Measurements from ENCODE around the gene BABAM2.

The BABAM2 gene

DNA sequence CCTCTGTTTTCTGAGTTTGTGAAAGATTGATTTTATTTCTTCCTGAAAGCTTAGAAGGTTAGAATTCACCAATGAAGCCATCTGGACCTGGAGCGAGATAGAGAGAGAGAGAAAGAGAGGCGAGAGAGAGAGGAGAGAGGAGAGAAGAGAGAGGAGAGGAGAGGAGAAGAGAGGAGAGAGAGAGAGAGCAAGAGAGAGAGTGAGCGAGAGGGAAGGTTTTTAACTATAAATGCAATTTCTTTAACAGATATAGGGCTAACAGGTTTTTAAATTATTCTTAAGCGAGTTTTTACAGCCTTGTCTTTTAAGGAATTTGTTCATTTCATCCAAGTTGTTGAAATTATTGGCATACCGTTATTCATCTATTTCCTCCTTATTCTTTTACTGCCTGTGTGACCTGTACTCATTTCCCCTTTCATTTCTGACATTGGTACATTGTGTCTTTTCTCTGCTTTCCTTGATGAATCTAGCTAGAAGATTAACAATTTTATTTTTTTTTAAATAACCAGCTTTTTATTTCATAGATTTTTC, 56.1 kb downstream of the BABAM2 start:
- Histone ChIP-seq H3K4me1 (ENCODE audit: control insufficient read depth, insufficient read depth, low read length) (no peaks in the 10 kb centered on the region), H3K9me3 (ENCODE audit: control insufficient read depth in 2 of 2, low read length in 2 of 2) (no peaks in the 10 kb centered on the region), H3K27ac (ENCODE audit: low read length) (no peak overlapping the region), H3K4me3 (ENCODE audit: low read length in 2 of 2) (no peak overlapping the region), H3K27me3 (ENCODE audit: control insufficient read depth in 1 of 2, insufficient read depth in 2 of 2, low read length in 2 of 2) (no peaks in the 10 kb centered on the region), H3K36me3 (ENCODE audit: control insufficient read depth in 2 of 2, insufficient read depth in 2 of 2, low read length in 2 of 2) (no peaks in the 10 kb centered on the region), H3K9ac (ENCODE audit: low read length in 2 of 2) (no peak overlapping the region)

DNA sequence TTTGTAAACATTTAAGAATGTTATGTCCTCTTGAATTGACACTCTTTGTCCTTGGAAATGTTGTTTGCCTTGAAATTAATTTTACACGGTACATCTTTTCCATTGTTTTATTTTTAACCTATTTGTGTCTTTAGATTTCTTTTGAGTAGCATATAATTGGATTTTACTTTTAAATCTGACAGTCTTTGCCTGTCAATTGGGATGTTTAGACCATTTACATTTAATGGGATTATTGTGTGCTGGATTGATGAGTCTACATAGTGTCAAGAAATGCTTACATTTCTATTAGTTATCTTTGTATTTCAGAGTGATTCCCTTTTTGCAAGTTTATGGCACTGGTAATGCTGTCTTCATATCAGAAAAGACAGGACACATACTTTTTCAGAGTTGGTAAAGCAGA, 61.5 kb downstream of the BABAM2 start:
- Histone ChIP-seq H3K9me3 (ENCODE audit: control insufficient read depth in 2 of 2, low read length in 2 of 2) (no peaks in the 10 kb centered on the region), H3K4me1 (ENCODE audit: control insufficient read depth, insufficient read depth, low read length) (peaks cover 4% of the 10 kb centered on the region), H3K36me3 (ENCODE audit: control insufficient read depth in 2 of 2, insufficient read depth in 2 of 2, low read length in 2 of 2) (no peaks in the 10 kb centered on the region), H3K27me3 (ENCODE audit: control insufficient read depth in 1 of 2, insufficient read depth in 2 of 2, low read length in 2 of 2) (no peaks in the 10 kb centered on the region), H3K9ac (ENCODE audit: low read length in 2 of 2) (no peak overlapping the region), H3K4me3 (ENCODE audit: low read length in 2 of 2) (no peak overlapping the region), H3K27ac (ENCODE audit: low read length) (no peak overlapping the region)

DNA sequence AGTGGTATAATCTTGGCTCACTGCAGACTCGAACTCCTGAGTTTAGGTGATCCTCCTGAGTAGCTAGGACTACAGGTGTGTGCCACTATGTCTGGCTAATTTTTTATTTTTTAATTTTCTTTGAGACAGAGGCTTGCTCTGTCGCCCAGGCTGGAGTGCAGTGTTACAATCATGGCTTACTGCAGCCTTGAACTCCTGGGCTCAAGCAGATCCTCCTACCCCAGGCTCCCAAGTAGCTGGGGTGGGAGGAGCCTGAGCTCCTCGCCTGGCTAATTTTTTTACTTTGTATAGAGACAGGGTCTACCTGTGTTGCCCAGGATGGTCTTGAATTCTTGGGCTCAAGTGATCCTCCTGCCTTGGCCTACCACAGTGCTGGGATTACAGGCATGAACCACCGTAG, 62.5 kb downstream of the BABAM2 start:
- peaks cover 4% of the 10 kb centered on the region for H3K4me1 ChIP-seq (ENCODE audit: control insufficient read depth, insufficient read depth, low read length)
- no peak overlapping the region for H3K4me3 ChIP-seq (ENCODE audit: low read length in 2 of 2)
- H3K27ac ChIP-seq (ENCODE audit: low read length): no peak overlapping the region

DNA sequence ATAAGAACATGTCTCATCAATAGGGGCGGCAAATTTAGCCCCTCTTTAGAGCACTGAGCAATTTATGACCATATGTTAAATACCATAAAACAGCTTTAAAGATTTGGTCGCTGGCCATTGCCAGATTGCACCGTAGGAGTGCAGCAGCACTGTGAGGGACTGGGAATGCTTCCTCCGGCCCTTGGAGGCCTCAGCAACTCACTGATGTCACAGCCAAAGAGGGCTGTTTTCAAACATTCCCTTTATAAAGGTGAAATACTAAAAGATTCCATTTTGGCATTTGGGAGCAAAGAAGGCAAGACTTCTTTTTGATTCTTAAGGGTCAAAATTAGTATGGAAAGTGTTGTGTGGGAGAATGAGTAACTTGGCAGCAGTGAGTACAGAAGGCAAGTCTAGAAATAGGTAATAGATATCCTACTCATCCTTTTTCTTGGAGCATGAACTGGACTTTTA, 63.7 kb downstream of the BABAM2 start:
- no peak overlapping the region for H3K4me3 ChIP-seq (ENCODE audit: low read length in 2 of 2)
- H3K4me1 ChIP-seq (ENCODE audit: control insufficient read depth, insufficient read depth, low read length): peaks cover 4% of the 10 kb centered on the region
- no peak overlapping the region for H3K9ac ChIP-seq (ENCODE audit: low read length in 2 of 2)
- H3K27me3 ChIP-seq (ENCODE audit: control insufficient read depth in 1 of 2, insufficient read depth in 2 of 2, low read length in 2 of 2): no peaks in the 10 kb centered on the region
- no peaks in the 10 kb centered on the region for H3K9me3 ChIP-seq (ENCODE audit: control insufficient read depth in 2 of 2, low read length in 2 of 2)
- no peak overlapping the region for H3K27ac ChIP-seq (ENCODE audit: low read length)
- no peaks in the 10 kb centered on the region for H3K36me3 ChIP-seq (ENCODE audit: control insufficient read depth in 2 of 2, insufficient read depth in 2 of 2, low read length in 2 of 2)

More for the DNA sequence above, 62.5 kb downstream of the BABAM2 start:
- Histone ChIP-seq H3K27me3 (ENCODE audit: control insufficient read depth in 1 of 2, insufficient read depth in 2 of 2, low read length in 2 of 2) (no peaks in the 10 kb centered on the region), H3K36me3 (ENCODE audit: control insufficient read depth in 2 of 2, insufficient read depth in 2 of 2, low read length in 2 of 2) (no peaks in the 10 kb centered on the region), H3K9me3 (ENCODE audit: control insufficient read depth in 2 of 2, low read length in 2 of 2) (no peaks in the 10 kb centered on the region), H3K9ac (ENCODE audit: low read length in 2 of 2) (no peak overlapping the region)

DNA sequence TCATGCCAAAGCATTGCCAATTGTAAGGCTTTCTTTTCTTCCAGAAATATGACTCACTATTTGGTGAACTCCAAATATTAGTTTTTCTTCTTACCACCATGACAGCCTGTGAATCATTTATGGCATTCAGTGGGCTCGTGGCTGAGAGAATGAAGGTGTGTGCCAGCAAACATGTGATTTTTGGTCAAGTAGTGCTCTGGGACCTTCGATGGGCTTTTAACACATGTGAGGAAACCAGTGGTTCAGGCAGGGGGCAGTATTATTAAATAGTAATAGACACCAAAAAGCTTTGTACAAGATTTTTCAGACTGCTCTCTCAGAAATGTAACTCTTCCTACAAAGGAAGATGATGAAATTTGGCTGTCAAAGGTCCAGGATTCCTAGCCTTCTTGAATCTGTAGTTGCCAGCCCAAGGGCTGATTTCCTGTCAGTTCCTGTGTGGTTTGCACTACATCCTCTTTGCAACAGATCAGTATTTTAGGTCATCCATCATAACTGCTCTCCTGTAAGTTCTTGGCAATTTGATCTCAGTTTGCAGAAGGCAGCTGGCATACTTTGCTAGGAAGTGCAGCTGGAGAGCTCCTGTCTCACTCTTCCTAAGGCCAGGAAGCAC, 64.3 kb downstream of the BABAM2 start:
- Histone ChIP-seq H3K27ac (ENCODE audit: low read length) (peak overlapping the region; percentile 13), H3K4me1 (ENCODE audit: control insufficient read depth, insufficient read depth, low read length) (peaks cover 4% of the 10 kb centered on the region), H3K4me3 (ENCODE audit: low read length in 2 of 2) (no peak overlapping the region), H3K27me3 (ENCODE audit: control insufficient read depth in 1 of 2, insufficient read depth in 2 of 2, low read length in 2 of 2) (no peaks in the 10 kb centered on the region), H3K9ac (ENCODE audit: low read length in 2 of 2) (peak overlapping the region in 1 of 2 donors; percentile 34), H3K9me3 (ENCODE audit: control insufficient read depth in 2 of 2, low read length in 2 of 2) (no peaks in the 10 kb centered on the region), H3K36me3 (ENCODE audit: control insufficient read depth in 2 of 2, insufficient read depth in 2 of 2, low read length in 2 of 2) (no peaks in the 10 kb centered on the region)

DNA sequence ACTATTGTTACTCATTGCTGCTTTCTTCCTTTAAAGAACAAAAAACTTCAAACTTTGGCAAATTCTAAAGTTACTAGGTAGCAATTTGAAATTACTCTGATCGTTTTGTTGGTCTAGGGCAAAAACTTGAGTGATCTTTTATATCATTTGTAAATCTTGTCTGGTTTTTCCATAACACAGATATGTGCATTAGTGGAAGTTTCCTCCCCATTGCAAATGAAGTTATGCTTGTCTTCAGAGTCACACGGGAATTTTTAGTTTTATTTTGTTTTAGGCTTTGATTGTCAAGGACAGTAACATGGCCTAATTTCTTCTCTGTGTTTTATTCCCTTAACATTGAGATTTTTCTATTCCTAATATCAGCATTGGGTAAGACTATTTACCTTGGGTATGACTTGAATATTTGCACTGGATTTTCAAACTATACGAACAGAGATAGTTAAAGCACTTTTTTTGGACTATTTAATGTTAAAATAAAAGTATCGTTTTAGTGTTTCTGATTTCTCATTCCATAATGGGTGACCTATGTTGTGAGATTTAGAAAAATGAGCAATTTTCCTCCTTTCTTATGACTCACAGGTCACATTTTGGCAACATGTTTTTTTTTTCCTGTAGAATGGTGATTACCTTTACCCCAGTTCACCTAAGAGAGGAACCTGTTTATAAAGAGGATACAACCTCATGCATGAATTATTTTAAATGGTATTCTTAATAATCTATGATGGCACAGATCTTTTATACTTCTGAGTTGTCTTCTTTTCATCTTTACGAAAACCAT, 65.0 kb downstream of the BABAM2 start:
- H3K9me3 ChIP-seq (ENCODE audit: control insufficient read depth in 2 of 2, low read length in 2 of 2): no peaks in the 10 kb centered on the region
- H3K4me1 ChIP-seq (ENCODE audit: control insufficient read depth, insufficient read depth, low read length): peaks cover 4% of the 10 kb centered on the region
- H3K4me3 ChIP-seq (ENCODE audit: low read length in 2 of 2): no peak overlapping the region
- no peaks in the 10 kb centered on the region for H3K27me3 ChIP-seq (ENCODE audit: control insufficient read depth in 1 of 2, insufficient read depth in 2 of 2, low read length in 2 of 2)
- H3K36me3 ChIP-seq (ENCODE audit: control insufficient read depth in 2 of 2, insufficient read depth in 2 of 2, low read length in 2 of 2): no peaks in the 10 kb centered on the region
- H3K27ac ChIP-seq (ENCODE audit: low read length): peak overlapping the region; percentile 13
- peak overlapping the region in 1 of 2 donors; percentile 34 for H3K9ac ChIP-seq (ENCODE audit: low read length in 2 of 2)

DNA sequence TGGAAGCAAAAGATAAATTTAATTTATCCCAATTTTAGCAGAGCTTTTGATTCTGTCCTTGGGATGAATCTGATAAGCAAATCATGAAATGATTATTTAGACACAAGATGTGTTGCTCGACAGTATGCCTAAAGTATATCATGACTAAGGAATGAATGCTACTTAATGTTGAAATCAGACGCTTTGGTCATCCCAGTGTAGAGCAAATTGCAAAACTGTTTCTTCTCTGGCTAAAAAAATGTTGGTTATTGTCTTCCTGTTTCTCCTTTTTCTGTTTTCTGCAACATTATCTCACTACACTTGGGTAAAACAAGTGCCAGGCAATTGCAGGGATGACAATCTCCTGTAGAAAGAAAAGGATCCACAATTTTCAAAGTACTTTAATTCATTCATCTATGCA, 66.4 kb downstream of the BABAM2 start:
- Histone ChIP-seq H3K9ac (ENCODE audit: low read length in 2 of 2) (no peak overlapping the region), H3K27ac (ENCODE audit: low read length) (no peak overlapping the region), H3K36me3 (ENCODE audit: control insufficient read depth in 2 of 2, insufficient read depth in 2 of 2, low read length in 2 of 2) (no peaks in the 10 kb centered on the region), H3K4me3 (ENCODE audit: low read length in 2 of 2) (no peak overlapping the region), H3K27me3 (ENCODE audit: control insufficient read depth in 1 of 2, insufficient read depth in 2 of 2, low read length in 2 of 2) (no peaks in the 10 kb centered on the region), H3K9me3 (ENCODE audit: control insufficient read depth in 2 of 2, low read length in 2 of 2) (no peaks in the 10 kb centered on the region), H3K4me1 (ENCODE audit: control insufficient read depth, insufficient read depth, low read length) (peaks cover 4% of the 10 kb centered on the region)

DNA sequence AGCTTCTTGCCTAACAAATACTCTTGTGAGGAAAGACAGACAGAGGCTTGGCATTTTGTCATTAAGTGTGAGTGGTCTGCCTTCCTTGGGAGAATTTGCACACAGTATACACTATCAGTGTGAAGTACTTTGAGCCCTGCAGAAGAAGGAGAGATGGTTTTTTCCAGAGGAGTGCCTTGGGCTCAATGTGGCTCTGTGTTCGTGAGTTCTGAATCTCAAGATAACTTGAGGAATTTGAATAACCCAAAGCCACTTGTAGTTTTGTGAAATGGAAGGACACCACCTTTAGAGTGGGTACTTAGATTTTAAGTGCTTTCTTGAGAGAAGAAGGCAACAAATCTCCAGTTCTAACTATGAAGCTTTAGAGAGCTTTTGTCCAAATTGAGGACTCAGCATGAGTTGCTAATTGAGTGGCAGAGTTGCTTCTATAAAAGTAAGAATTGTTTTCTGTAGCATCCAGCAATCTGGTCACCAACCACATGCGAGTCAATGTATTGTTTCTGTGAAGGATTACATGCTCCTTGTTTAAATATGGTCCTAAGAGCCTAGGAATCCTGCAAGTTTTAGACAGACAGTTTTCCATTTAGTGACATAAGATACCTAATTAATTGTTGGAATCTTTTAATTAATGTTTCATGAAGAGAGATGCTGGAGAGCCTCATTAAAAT, 68.3 kb downstream of the BABAM2 start:
- Histone ChIP-seq H3K4me3 (ENCODE audit: low read length in 2 of 2) (no peak overlapping the region), H3K27me3 (ENCODE audit: control insufficient read depth in 1 of 2, insufficient read depth in 2 of 2, low read length in 2 of 2) (no peaks in the 10 kb centered on the region), H3K27ac (ENCODE audit: low read length) (no peak overlapping the region), H3K9me3 (ENCODE audit: control insufficient read depth in 2 of 2, low read length in 2 of 2) (no peaks in the 10 kb centered on the region), H3K9ac (ENCODE audit: low read length in 2 of 2) (no peak overlapping the region), H3K36me3 (ENCODE audit: control insufficient read depth in 2 of 2, insufficient read depth in 2 of 2, low read length in 2 of 2) (no peaks in the 10 kb centered on the region), H3K4me1 (ENCODE audit: control insufficient read depth, insufficient read depth, low read length) (peaks cover 4% of the 10 kb centered on the region)

DNA sequence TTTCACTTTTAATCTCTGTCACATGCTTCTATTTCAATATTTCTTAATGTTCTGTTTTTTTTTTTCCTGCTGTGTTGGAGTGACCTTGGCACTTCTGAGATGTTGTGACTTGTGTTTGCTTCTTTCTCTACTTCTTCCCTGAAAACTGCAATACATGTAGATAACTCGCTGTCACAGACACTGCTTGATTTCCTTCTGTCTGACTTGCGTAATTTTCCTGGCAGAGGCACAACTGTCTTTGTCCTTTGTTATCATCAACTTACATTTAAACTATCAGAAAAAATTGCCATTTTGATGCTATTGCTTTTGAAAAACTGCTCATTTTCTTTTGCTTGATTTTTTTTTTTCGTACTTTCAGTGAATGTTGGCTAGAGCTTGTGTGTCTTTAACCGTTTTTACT, 69.0 kb downstream of the BABAM2 start:
- peaks cover 4% of the 10 kb centered on the region for H3K4me1 ChIP-seq (ENCODE audit: control insufficient read depth, insufficient read depth, low read length)
- H3K27me3 ChIP-seq (ENCODE audit: control insufficient read depth in 1 of 2, insufficient read depth in 2 of 2, low read length in 2 of 2): no peaks in the 10 kb centered on the region
- H3K36me3 ChIP-seq (ENCODE audit: control insufficient read depth in 2 of 2, insufficient read depth in 2 of 2, low read length in 2 of 2): no peaks in the 10 kb centered on the region
- no peak overlapping the region for H3K27ac ChIP-seq (ENCODE audit: low read length)
- H3K9me3 ChIP-seq (ENCODE audit: control insufficient read depth in 2 of 2, low read length in 2 of 2): no peaks in the 10 kb centered on the region
- no peak overlapping the region for H3K4me3 ChIP-seq (ENCODE audit: low read length in 2 of 2)
- H3K9ac ChIP-seq (ENCODE audit: low read length in 2 of 2): no peak overlapping the region

DNA sequence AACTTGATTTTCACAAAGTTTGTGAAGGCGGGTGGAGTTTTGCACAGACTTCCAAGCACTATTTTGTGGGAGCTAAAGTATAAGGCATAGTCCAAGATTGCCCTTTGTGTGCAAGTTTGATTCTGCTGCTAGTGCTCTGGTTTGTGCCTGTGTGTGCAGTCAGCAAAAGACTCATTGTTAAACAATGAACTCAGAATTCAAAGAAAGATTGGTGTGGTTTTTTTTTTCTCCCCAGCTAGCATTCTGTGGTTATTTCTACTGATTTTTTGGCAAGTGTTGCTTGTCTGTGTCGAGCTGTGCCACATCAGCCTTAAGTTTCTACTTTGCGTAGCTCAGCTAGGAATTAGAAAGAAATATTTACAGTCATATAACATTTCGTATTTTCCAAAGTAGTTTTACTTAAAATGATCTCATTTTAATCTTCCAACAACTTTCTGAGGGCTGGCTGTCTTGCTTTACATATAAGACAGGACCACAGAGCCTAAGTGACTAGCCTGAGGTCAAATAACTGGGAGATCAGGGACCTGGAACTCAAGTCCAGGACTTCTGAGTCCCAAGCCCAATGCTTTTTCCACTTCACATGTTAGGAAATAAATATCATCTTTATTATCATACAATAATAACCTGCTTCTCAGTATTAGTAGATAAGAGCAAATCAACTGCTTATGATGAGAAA, 69.8 kb downstream of the BABAM2 start:
- no peaks in the 10 kb centered on the region for H3K9me3 ChIP-seq (ENCODE audit: control insufficient read depth in 2 of 2, low read length in 2 of 2)
- H3K27ac ChIP-seq (ENCODE audit: low read length): no peak overlapping the region
- H3K4me1 ChIP-seq (ENCODE audit: control insufficient read depth, insufficient read depth, low read length): peaks cover 2% of the 10 kb centered on the region
- H3K4me3 ChIP-seq (ENCODE audit: low read length in 2 of 2): no peak overlapping the region
- no peak overlapping the region for H3K9ac ChIP-seq (ENCODE audit: low read length in 2 of 2)
- H3K27me3 ChIP-seq (ENCODE audit: control insufficient read depth in 1 of 2, insufficient read depth in 2 of 2, low read length in 2 of 2): no peaks in the 10 kb centered on the region
- no peaks in the 10 kb centered on the region for H3K36me3 ChIP-seq (ENCODE audit: control insufficient read depth in 2 of 2, insufficient read depth in 2 of 2, low read length in 2 of 2)
